IPS DF 4.7 (cell line): ENCODE results near the gene SLC16A10.
A peak's percentile ranks its signal among the peaks of the same experiment; 100 is the strongest.

ENCODE experiments used
- DNase-seq: peaks from one replicate; pipeline ENCODE4 v3.0.0-alpha.2; 2013; ENCODE audit warnings: low spot score; ENCODE audit errors: extremely low read depth

The SLC16A10 gene

DNA sequence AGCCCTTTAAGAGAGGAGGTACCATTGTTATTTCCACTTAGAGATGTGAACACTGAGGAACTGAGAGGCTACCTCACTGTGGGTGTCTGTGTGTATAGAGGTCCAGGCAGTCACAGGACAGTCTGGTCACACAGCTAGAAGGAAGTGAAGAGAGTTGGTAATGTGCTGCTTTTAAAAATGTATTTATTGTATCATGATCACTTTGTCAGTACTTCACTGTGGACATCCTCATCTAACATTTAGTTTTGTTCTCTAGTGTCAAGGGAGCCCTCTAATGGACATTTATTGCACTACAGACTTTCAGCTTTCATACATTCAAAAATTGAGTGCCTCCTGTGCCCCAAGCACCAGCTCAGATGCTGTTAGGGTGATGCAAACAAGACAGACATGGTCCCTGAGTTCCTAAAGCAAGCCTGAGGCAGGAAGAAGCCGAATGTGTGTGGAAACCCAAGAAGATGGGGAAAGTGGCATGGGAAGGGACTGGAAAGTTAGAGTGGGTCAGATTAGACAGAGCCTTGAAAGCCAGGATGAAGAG, 123.0 kb downstream of the SLC16A10 start:
- DNase-seq: peak; percentile 66

DNA sequence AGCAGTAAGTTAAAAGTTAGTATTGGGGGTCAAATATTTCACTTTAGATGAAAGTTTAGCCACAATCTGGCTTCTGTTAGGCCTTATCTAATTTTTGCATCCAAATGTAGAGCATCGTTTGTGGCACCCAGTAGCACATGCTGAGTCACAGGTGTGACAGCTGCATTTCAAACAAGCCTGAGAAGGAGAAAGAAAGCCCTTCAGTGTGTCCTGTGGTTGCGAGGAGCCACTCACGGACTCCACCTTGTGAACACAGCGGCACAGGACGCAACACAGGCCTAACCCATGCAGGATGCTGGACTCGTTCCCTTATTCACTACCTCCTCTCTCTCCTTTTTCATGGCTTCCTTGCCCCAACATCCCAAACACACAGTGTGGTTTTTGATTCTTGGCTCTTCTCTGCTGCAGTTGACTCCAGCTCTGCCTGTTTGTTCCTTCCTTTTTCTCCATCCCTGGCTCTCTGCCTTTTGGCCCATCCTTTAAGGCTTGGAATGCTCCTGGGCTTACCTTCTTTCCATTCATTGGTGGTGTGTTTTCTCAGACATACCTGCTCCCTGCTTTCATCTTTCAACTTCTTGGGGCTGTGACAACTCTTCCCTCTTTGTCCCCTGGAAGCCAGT, 124.2 kb downstream of the SLC16A10 start:
- DNase-seq: no peak

DNA sequence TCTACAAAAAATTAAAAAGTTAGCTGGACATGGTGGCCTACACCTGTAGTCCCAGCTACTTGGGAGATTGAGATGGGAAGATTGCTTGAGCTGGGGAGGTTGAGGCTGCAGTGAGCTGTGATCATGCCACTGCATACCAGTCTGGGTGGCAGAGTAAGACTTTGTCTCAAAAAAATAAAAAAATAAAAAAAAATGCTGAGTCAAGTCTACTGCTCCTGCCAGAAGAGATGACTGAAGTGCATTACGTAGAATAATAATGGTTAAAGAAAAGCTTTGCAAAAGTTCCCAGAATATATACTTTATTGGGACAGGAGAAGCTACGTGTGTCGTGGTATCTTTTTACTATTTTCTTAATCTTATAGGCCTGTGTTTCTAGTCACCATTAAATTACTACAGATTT, 125.3 kb downstream of the SLC16A10 start:
- DNase-seq: no peak

DNA sequence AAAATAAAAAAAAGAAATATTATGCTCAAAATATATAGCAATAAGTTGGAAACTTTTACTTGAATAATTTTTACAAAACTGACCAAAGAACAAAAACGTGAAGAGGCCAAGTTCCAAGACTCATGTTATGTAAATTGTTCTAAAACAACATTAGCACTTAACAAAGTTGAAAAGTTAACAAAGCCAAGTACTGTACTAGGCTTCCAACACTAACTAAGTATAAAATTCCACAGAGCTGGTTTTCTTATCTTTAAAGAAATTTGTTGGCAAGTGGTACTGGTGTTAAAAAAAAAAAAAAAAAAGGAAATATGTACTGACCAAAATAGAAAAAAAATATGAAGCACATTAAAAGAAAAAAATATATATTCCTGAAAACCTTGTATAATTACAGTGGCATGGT, 127.8 kb downstream of the SLC16A10 start:
- no peak for DNase-seq

DNA sequence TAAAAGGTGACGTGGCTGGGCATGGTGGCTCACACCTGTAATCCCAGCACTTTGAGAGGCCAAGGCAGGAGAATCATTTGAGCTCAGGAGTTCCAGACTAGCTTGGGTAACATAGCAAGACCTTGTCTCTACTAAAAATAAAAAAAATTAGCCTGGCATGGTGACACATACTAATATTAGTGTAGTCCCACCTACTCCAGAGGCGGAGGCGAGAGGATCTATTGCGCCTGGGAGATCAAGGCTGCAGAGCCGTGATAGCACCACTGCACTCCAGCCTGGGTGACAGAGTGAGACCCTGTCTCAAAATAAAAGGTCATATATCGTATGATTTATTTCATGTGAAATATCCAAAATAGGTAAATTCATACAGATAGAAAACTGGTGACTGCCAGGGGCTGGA, 132.5 kb downstream of the SLC16A10 start:
- DNase-seq: no peak

DNA sequence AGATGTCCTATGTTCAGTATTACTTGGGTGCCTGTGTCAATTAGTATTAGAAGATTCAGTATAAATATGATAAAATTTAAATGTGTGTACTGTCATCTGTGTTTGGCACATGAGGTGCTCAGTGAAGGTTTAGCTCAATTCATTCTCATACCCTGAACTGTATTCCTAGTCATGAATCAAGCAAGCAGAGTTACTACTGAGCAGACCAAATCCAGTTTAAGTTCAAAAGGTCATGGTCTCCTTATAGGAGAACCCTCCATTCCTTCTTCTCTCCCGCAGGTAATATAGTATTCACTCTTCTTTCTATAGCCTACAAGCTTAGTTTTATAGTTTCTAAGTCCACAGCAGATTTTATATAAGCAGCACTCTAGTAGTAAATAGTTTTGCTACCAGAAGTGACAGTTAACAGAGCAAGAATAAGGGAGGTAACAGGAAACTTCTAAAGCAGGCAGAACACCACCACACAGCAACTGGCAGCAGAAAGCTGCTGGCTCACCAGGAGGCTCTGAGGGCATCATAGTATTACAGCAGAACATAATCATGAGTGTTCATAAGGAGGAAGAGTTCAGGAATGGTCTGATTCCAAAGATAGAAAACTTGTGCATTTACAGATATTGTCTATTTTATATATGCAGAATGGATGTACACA, 133.2 kb downstream of the SLC16A10 start:
- no peak for DNase-seq

DNA sequence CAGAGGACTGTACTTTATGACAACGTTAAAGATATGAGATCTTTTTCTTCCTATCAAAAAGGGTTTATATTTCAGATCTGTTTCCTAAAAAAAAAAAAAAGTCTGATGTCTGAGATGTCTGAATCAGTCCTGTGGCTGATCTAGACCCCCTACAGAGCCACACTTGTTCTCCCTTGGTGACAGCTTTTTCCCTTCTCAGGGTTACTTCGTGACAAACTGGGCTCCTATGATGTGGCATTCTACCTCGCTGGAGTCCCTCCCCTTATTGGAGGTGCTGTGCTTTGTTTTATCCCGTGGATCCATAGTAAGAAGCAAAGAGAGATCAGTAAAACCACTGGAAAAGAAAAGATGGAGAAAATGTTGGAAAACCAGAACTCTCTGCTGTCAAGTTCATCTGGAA, 134.5 kb downstream of the SLC16A10 start:
- no peak for DNase-seq

DNA sequence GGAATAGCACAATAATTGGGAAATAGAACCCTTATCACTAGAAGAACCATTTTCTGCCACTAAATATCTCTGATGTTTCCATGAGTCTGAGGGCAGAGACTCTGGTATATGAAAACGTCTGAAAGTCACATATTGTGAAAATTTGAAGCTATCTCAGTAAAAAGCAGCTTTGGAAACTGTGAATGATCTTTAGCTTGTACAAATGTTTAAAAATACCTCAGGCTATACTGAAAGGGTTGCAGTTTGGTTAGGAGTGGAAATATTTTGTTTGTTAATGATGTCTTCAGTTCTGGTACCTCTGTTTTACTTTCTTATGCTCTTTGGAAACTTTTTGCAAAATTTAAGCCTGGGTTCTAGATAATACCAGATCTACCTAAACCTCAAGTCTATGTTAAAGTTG, 135.0 kb downstream of the SLC16A10 start:
- DNase-seq: no peak

DNA sequence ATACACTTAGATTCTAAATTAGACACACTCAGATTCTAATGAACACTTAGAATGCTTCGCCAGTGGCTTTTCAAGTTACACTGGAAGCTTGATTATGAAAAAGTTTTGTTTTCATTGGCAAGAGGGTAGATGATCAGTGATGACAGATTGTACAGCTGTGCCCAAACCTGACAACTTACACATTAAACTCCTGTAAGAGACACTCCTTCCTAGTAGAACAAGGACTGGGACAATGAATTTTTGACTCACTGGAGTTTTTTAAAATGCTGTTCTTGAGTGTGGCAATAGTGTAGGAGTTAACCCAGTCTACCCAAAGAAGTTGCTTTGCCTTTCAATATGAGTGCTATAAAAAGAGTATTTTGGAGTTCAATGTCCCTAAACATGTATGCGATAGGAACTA, 140.8 kb downstream of the SLC16A10 start:
- no peak for DNase-seq

DNA sequence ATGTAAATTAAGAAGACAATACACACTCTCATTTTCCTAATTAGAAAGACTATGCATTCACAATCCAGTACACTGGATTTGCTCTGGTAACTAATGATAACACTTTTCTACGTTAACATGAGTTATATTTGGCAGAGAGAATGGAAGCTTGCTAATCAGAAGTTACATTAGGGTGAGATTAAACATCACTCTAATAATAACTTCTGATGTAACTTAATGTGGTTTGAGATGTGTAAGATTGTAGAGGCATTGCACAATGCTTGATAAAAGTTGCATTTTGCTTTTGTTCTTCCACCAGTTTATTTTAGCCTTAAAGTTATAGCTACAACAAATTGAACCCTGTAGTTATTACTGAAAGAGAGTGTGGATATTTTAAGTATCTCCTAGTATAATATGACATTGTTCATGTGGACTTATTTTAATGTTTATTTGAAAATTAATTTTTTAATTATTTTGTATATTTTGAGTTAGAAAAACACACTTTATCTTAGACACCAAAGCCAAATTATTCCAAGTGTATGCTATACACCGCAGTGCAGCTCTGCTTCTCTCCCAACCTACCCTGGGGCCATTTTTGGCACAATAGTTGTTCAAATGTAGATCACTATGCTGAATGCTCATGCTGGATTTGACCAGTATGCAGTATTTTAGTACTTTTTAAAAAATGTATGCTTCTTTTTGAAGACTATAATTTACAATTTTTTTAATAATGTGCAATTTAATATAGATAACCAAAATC, 143.2 kb downstream of the SLC16A10 start:
- no peak for DNase-seq

DNA sequence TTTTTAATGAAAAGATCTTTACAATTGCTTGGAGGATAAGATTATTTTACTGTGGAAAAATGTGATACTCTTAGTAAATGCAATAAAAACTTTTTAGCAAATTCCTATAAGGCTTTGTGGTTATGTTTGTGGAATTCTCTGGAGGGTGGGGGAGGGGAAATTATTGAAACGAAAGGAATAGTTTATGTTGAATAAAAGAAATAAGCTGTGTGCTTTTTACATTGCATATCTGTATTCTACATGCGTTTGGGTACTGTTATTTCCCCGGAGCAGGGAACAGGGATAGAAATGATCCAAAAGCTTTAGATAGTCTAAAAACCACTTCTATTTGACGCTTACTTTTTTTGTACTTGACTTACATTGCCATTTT, 143.8 kb downstream of the SLC16A10 start:
- DNase-seq: no peak

DNA sequence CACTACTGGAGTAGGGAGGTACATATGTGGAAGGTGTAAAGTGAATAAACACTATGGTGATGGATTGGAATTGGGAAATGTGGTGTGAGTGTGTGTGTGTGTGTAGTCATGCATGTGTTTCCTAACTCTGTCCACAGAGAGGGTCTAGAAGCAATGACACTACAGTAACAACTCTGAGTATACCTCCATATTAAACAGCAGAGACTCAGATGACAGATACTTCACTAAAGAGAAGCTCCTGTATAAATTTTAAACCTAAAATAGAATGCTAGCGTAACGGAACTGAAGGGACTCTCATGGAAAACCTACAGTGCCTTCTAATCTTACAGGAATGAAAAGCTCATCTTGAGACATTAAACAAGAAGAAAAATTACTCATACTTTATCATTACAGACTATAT, 150.5 kb downstream of the SLC16A10 start:
- DNase-seq: no peak

DNA sequence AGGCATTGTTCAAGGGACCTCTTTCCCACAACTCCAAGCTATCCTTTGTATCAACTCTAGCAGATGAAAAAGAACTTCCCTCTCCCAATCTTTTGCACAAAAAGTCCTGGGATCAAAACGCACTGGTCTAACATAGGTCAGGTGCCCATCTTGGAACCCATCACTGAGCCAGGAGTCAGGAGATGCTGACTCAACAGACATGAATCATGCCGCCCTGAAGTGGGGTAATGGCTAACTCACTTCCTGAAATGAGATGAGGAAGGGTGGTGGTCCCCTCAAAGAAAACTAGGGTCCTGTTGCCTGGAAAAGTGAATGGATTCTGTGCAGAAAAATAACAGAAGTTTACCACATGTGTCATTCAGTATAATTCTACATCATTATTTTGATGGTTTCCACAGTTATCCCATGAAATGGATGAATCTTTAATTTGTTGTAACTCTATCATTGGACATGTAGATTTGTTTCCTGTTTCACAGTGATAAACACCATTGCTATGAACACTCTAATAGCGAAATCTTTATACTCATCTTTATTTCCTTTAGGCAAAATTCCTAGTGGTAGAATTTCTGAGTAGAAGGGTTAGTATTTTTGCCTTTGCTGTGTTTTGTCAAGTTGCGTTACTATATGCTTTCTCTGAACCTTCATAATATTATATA, 151.3 kb downstream of the SLC16A10 start:
- DNase-seq: no peak

DNA sequence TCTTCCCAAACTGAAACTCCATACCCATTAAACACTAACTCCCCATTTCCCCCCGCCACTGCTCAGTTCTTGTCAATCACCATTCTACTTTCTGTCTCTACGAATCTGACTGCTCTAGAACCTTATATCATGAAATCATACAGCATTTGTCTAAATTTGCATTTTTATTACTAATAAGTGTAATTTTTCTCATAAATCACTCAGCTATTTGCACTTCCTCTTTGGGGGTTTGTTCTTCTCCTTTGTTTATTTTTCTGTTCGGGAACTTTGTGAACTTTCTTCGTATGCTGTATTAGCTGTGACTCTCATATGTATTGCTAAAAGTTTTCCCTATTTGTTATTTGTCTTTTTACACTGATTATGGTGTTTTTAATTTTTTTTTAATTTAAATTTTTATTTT, 152.2 kb downstream of the SLC16A10 start:
- DNase-seq: no peak

DNA sequence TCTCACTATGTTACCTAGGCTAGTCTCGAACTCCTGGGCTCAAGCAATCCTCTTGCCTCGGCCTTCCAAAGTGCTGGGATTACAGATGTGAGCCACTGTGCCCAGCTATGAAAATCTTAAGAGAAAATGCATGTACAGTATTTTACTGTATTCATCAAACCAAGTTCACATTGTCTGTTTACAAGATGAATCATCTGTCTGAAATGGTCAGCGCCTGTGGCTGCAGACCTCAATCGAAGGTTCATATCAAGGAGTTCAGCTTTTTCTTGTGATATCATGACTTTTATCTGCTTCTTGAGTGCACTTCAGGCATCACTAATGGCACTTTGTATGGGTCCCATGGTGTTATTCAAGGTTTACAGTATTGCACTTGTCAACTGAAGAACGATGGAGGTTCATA, 155.1 kb downstream of the SLC16A10 start:
- no peak for DNase-seq

DNA sequence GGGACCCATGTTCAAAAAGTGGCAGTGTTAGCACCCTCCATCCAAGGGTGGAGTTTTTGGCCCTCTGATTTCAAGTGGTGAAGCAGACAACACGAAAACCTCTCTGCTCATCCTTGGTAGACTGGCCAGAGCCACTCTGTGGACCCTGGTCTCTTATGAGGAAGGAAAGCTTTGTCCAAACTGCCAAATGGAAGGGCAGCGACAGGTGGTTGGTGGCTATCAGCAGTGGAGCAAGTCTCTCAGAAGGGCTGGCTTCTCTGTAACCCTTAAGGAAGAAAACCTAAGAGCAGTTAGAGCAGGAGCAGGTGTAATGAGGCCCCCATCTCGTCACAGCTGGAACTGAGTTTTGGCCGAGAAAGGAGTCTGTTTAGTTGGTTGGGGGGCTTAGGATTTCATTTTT, 155.8 kb downstream of the SLC16A10 start:
- no peak for DNase-seq

DNA sequence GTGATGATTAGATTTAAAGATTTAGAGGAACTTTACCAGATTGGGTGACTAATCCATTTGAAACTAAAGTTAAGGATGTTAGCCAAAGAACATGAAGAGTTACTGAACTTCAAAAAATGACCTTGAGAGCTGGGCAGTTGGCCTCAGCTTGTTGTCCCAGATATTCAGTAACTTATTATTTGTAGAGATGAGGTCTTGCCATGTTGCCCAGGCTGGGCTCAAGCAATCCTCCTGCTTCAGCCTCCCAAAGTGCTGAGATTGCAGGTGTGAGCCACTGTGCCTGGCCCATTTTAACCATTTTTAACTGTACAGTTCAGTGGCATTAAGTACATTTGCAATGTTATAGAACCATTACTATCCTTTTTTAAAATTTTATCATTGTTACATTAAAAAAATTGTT, 161.5 kb downstream of the SLC16A10 start:
- DNase-seq: no peak

DNA sequence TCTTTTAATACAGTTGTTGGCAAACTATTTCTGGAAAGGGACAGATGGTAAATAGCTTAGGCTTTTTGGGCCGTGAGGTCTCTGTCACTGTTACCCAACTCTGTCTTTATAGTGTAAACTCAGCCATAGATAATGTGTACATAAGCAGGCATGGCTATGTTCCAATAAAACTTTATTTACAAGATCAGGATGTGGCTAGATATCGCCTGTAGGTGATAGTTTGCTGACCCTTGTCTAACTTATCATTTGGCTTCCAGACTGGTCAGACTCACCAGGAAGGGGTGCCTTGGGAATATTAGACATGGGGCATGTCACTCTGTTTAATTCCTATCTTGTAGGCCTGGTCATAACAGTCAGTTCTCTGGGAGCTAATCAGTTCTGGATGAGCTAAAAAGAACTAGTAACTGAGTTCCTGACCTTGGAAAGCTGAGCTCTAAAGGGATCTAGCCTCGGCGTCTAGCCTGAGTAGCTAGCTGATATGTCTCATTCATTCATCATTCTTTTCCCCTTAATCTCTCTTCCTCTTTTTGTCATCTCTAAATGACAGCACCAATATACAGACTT, 163.6 kb downstream of the SLC16A10 start:
- DNase-seq: no peak

DNA sequence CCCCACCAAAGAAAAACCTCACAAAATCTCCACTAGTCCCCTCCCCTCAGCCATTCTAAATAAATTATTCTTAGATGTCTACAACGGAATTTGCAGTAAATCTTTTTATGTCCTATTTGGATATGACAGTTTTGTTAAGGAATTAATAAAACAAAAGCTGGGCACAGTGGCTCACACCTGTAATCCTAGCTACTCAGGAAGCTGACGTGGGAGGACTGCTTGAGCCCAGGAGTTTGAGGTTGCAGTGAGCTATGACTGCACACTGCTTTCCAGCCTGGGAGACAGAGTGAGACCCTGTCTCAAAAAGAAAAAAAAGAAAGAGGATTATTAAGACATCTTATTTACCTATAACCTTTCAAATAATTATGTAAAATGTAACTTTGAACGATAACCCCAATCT, 165.4 kb downstream of the SLC16A10 start:
- DNase-seq: no peak

DNA sequence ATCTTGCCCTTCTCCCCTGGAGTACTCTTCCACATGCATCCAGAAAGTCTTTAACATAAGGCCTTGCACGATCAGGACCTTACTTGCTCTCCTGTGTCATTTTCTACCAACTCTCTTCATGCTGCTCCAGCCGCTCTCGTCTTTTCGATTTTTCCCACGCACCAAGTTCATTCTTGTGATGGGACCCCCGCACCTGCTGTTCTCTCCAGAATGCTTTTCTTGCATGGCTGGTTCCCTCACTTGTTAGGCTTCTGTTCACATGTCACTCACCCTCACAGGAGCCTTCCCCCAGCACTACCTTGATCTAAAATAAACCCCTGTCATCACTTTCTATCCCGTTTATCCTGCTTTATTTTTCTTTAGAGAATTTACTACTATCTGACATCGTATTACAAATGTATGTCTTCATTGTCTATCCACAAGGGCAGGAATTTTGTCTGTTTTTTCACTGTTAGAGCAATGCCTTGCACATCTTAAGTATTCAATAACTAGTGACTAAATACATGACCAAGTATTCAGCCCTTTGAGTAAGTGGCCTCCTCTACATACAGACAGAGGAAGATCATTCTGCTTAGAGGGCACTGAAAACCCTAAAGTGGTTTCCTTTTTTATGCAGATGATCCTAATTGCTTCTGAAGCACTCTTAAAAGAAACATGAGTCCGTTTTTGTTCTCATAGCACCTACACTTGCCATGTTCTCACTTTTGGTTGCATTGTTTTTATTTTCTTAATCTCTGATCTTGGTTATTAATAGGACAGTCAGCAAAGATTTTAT, 166.9 kb downstream of the SLC16A10 start:
- DNase-seq: peak; percentile 87

DNA sequence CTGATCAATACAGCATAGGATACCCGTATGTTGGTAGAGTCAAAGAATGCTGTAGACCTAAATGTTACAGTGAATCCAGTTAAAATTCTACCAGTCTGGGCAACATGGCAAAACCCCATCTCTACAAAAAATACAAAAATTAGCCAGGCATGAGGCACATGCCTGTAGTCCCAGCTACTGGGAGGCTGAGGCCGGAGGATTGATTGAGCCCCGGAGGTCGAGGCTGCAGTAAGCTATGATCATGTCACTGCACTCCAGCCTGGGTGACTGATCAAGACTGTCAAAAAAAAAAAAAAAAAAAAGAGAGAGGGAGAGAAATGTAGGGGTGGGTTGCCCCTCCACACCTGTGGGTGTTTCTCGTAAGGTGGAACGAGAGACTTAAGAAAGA, 167.5 kb downstream of the SLC16A10 start:
- no peak for DNase-seq
